ENCODE data around the gene SLC13A2.
"Not testable (repeated sequence)": the region's sequence is repeated elsewhere in the genome, so short reads cannot be mapped to it uniquely, and the experiment has no call there.

The SLC13A2 gene, protein sequence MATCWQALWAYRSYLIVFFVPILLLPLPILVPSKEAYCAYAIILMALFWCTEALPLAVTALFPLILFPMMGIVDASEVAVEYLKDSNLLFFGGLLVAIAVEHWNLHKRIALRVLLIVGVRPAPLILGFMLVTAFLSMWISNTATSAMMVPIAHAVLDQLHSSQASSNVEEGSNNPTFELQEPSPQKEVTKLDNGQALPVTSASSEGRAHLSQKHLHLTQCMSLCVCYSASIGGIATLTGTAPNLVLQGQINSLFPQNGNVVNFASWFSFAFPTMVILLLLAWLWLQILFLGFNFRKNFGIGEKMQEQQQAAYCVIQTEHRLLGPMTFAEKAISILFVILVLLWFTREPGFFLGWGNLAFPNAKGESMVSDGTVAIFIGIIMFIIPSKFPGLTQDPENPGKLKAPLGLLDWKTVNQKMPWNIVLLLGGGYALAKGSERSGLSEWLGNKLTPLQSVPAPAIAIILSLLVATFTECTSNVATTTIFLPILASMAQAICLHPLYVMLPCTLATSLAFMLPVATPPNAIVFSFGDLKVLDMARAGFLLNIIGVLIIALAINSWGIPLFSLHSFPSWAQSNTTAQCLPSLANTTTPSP

GRCh38 chr17:28473542-28473941 lies at the start of gene SLC13A2:
Gene SLC13A2, plus strand, starts transcription at chr17:28473644. Its CDS starts 69 bp downstream, at chr17:28473713.
- no peak for DNase-seq (ENCODE audit: low read depth in 2 of 2)

GRCh38 chr17:28425206-28425605 lies 48.2 kb upstream of the SLC13A2 start:
- no peak for DNase-seq (ENCODE audit: low read depth in 2 of 2)

DNA sequence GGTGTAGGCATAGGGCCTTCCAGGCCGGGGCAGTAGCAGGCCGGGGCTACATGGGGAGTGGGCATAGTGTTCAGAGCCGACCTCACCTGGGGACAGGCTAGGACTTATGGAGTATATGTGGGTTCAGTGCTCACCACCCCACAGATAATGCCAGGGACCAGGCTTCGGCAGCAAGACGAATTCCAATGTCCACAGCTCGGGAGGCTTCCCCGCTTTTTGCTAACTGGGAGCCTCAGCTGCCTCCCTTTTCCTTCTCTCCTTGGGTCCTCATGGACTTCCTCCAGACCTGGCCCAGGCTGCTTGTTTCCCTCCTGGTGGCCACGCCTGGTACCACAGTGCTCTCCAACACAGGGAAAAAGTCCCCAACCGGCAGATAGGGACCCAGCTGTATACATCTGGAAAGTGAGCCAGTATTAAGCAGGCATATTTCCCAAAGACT lies 47.3 kb upstream of the SLC13A2 start:
- no peak for DNase-seq (ENCODE audit: low read depth in 2 of 2)

DNA sequence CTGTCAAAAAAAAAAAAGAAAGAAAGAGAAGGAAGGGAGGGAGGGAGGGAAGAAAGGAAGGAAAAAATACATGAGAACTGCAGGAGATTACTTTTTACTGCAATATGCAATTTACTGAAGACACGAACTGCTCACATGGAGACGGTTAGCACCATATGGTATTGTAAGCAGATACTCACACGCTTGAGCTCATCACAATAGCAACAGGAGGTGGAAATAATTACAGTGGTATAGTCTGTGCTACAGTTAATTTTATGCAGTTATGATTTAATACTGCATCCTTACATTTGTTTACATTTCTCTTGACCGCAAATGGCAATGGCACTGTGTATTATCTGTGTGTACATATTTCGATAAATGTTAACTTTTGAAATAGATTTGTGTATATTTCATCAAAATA lies 46.1 kb upstream of the SLC13A2 start:
- no peak for DNase-seq (ENCODE audit: low read depth in 2 of 2)

DNA sequence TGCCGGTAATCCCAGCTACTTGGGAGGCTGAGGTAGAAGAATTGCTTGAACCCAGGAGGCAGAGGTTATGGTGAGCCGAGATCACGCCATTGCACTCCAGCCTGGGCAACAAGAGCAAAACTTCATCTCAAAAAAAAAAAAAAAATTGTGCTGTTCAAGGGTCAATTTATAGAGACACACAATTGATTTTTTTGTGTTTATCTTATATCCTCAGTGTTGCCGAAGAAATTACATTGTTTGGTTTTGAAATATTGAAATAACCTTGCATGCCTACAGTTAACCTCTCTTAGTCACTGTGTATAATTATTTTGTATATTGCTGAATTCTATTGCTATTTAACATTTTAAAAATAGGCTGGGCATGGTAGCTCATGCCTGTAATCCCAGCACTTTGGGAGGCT lies 45.5 kb upstream of the SLC13A2 start:
- not testable (repeated sequence) for DNase-seq (ENCODE audit: low read depth in 2 of 2)

DNA sequence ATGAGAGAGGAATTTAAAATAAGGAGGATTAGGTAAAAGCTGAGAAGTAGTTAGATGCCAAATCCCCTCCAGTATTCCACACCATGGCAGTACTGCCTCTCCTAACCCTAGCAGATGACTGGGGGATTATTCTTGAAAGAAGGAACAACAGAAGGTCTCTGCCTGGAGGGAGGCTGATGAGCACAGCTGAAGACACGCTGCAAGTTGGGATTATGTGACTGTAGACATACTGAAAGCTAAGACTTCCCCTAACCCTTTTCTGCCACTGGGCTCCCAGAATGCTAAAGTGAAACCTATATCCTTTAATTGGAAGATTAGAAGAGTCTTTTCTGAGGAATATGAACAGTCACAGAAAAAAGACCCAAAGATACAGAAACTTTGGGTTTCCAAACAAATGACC lies 39.7 kb upstream of the SLC13A2 start:
- no peak for DNase-seq (ENCODE audit: low read depth in 2 of 2)

DNA sequence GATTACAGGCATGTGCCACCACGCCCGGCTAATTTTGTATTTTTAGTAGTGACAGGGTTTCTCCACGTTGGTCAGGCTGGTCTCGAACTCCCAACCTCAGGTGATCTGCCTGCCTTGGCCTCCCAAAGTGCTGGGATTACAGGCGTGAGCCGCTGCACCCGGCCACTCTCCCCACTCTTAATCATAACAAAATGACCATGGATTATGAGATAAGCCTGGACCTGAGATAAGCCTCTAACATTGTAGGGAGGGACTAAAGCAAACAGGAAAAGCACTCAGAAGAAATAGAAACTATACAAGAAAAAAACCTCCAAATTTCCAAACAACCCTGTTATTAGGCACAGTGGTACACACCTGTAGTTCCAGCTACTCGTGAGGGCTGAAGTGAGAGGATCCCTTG lies 39.1 kb upstream of the SLC13A2 start:
- DNase-seq (ENCODE audit: low read depth in 2 of 2): not testable (repeated sequence)

- DNase-seq (ENCODE audit: low read depth in 2 of 2): no peak
Observed at GRCh38 chr17:28443901-28444638, 29.4 kb upstream of the SLC13A2 start.

DNA sequence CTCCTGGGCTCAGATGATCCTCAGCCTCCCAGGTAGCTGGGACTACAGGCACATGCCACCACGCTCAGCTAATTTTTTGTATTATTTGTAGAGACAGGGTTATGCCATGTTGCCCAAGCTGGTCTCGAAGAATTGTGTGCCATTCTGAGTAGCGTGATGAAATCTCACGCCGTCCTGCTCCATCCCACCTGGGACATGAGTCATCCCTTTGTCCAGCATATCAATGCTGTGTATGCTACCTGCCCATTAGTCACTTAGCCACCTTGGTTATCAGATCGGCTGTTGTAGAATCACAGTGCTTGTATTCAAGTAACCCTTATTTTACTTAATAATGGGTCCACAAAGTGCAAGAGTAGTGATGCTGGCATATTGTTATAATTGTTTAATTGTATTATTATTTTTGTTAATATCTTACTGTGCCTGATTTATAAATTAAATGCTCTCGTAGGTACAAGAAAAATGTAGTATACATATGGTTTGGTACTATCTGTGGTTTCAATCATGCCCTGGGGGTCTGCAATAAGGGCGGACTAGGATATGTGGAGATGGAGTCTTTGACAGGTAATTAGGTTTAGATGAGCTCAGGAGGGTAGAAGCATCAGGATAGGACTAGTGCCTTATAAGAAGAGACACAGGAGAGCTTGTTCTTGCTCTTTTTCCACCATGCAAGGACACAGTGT lies 26.6 kb upstream of the SLC13A2 start:
- no peak for DNase-seq (ENCODE audit: low read depth in 2 of 2)

DNA sequence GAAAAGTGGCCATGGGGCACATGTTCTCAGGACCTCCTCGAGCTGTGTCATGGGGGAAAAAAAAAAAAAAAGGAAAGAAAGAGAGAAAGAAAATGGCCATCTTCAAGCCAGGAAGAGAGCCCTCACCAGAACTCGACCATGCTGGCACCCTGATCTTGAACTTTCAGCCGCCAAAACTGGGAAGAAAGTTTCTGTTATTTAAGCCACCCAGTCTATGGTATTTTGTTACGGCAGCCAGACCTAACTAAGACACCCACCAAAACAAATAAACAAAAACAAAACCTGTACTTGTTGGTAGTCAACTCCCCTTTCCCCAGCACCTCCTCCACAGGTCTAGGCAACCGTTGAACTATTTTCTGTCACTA lies 26.1 kb upstream of the SLC13A2 start:
- DNase-seq (ENCODE audit: low read depth in 2 of 2): no peak

- no peak for DNase-seq (ENCODE audit: low read depth in 2 of 2)
Observed at GRCh38 chr17:28449859-28450258, 23.6 kb upstream of the SLC13A2 start.

DNA sequence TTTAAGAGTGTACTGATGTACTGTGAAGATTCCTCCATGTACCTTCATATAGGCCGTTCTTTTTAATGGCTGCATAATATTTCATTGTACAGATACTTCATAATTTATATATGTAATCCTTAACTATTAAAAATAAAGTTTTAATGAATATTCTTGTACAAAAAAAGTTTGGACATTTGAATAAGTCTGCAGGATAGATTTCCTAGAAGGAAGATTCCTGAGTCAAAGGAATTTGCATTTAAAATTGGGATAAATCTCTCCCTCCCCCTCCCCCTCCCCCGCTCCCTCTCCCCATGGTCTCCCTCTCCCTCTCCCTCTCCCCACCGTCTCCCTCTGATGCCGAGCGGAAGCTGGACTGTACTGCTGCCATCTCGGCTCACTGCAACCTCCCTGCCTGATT lies 15.6 kb upstream of the SLC13A2 start:
- DNase-seq (ENCODE audit: low read depth in 2 of 2): no peak

- not testable (repeated sequence) for DNase-seq (ENCODE audit: low read depth in 2 of 2)
Observed at GRCh38 chr17:28458881-28459280, 14.6 kb upstream of the SLC13A2 start.

GRCh38 chr17:28460901-28461300 lies 12.5 kb upstream of the SLC13A2 start:
- DNase-seq (ENCODE audit: low read depth in 2 of 2): no peak

- no peak for DNase-seq (ENCODE audit: low read depth in 2 of 2)
Observed at GRCh38 chr17:28466001-28466400, 7.4 kb upstream of the SLC13A2 start.

GRCh38 chr17:28466521-28467048 lies 6.9 kb upstream of the SLC13A2 start:
- DNase-seq (ENCODE audit: low read depth in 2 of 2): no peak

DNA sequence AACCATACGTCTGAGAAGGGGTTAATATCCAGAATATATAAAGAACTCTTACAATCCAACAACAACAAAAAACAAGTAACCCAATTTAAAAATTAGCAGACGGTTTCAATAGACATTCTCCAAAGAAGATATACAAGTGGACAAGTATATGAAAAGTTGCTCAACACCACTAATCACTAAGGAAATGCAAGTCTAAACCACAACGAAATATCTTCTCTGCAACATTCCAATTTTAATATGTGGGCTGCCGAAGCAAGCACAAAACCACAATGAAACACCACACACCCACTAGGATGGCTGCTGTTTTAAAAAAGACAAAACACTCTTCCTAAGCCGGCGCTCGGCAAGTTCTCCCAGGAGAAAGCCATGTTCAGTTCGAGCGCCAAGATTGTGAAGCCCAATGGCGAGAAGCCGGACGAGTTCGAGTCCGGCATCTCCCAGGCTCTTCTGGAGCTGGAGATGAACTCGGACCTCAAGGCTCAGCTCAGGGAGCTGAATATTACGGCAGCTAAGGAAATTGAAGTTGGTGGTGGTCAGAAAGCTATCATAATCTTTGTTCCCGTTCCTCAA lies 5.9 kb upstream of the SLC13A2 start:
- no peak for DNase-seq (ENCODE audit: low read depth in 2 of 2)

DNA sequence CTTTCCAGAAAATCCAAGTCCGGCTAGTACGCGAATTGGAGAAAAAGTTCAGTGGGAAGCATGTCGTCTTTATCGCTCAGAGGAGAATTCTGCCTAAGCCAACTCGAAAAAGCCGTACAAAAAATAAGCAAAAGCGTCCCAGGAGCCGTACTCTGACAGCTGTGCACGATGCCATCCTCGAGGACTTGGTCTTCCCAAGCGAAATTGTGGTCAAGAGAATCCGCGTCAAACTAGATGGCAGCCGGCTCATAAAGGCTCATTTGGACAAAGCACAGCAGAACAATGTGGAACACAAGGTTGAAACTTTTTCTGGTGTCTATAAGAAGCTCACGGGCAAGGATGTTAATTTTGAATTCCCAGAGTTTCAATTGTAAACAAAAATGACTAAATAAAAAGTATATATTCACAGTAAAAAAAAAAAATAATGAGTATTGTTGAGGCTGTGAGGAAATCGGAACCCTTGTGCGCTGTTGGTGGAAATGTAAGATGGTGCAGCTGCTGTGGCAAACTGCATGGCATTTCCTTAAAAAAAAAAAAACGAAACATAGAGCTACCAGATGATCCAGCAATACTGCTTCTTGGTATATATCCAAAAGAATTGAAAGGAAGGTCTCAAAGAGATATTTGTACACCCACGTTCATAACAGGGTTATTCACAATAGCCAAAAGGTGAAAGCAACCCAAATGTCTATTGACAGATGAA lies 5.3 kb upstream of the SLC13A2 start:
- not testable (repeated sequence) for DNase-seq (ENCODE audit: low read depth in 2 of 2)

DNA sequence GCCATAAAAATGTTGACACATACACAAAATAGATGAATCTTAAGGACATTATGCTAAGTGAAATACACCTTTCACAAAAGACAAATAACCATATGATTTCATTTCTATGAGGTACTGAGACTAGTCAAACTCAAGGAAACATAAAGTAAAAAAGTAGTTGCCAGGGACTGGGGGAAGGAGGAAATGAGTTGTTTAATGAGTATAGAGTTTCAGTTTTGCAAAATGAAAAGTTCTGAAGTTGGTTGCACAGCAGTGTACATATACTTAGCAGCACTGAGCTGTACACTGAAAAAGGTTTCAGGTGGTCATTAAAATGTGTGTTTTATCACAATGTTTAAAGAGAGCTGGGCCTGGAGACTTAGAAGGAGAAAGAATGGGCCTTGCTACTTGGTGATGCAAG lies 4.7 kb upstream of the SLC13A2 start:
- DNase-seq (ENCODE audit: low read depth in 2 of 2): no peak

GRCh38 chr17:28469376-28469775 lies 4.1 kb upstream of the SLC13A2 start:
- DNase-seq (ENCODE audit: low read depth in 2 of 2): no peak

Data from stimulated activated CD8-positive, alpha-beta memory T cell treated with anti-CD3 and anti-CD28 coated beads, Interleukin-15, amount 100 ng/mL, for 48 hours (primary cell).